NCI-H2227 (cell line): Measurements from ENCODE around the gene PRSS3.
"Not testable (repeated sequence)": the region's sequence is repeated elsewhere in the genome, so short reads cannot be mapped to it uniquely, and the experiment has no call there.

ENCODE experiments used
- DNase-seq: peaks from one replicate; lab custom pipeline; 2025; ENCODE audit not compliant: unreplicated experiment; lab: John Stamatoyannopoulos, UW

The PRSS3 gene

DNA sequence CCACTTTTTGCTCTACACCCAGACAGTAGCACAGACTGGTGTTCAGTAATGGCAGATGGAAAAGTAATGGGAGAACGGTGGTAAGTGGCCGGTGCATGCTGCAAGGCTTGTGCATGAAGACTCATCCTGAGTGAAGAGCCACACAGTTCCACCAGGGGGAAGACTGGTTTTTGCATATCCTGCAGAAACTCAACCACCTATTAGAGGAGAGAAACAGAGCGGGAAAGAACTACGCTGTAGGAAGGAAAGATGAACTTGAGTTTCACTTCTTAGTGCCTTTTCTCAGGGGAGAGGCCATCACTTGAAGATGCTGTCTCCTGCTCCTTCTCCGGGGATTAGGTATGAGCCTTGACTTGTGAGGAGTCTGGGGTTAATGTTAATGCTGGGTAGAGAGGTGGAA, 9.4 kb upstream of the PRSS3 start:
- no peak for DNase-seq

DNA sequence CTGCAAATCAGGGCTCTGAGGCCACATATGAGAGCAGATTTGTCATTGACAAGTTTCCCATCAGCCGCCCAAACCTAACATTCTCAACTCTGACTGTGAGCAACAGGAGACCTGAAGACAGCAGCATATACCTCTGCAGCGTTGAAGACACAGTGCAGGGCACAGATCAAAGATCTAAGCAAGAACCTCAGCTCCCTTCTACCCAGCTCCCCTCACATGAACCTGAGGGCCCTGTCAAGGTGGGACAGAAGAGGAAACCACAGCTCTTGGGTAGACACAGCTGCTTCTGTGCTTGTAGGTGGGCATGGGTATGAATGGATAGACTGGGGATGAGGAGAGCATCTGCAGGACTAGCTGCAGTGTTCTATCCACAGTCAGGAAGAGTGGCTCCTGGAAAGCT, 8.7 kb upstream of the PRSS3 start:
- DNase-seq: no peak

DNA sequence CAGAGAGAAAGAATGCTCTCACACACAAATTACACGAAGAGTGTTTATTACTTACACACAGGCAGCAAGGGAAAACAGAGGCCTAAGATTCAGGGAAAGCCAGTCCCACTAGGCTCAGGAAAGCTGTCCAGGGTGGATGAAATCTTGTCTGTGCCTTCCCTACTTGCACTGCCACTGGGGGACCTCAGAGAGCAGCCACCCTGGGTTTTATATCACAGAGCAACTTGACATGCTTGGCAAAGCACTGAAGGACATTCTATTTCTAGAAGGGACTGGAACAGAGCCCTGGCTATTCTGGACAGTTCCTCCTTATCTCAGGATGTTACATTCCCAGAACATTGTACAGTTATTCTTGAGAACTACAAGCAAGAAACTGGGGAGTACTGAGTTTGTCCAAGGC, 7.5 kb upstream of the PRSS3 start:
- DNase-seq: no peak

DNA sequence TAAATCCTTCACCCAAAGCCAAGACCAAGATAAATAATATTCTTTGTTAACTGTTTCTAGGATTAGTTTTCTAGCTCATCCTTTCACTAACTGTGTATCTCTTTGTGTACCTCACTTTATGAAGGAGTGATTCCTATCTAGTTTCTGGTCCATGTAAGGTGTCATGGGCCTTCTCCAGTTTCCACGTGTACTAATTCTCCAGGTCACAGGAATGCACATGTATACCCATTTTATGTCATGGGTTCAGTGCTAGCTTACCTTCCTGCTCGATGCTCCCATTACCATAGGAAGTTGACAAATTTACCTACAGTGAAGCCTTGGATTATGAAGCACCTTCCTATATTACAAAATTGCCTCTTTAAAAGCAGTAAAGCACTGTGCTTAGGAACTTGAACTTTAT, 5.9 kb upstream of the PRSS3 start:
- DNase-seq: not testable (repeated sequence)

DNA sequence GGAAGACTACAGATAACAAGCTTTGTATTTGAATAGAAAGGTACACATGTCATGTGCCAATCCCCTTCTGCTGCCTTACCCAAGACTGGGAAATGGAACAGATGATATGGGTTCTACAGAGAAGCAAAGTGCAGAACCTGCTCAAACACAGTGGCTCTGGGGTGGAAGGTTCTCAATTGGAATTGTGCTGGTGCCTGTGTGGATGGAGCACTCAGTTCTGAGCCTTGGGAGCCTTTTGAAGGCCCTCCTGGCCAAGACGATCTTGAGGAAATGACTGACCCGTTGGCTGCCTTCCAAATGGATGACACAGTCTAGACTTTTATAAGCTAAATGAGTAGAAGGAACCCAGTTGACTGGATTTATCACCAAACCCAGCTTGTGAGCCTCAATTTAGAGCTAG, 4.2 kb upstream of the PRSS3 start:
- no peak for DNase-seq

DNA sequence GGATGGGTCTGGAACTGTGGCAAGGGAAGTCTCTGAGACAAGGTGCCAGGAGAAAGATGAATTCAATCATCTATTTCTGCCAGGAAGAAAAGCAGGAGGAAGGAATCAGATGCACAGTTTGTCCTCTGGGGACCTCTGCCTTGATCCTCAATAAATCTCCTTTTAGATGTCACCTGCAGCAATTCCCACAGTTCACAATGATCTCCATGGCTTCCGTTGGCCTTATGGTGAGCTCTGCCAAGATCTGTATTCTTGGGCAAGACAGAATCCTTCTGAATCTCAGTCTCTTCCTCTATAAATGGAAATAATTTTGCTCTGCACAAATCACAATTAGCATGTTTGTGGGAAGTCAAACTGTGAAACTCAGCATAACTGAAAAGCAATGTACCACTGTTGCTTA, 1.9 kb upstream of the PRSS3 start:
- not testable (repeated sequence) for DNase-seq

DNA sequence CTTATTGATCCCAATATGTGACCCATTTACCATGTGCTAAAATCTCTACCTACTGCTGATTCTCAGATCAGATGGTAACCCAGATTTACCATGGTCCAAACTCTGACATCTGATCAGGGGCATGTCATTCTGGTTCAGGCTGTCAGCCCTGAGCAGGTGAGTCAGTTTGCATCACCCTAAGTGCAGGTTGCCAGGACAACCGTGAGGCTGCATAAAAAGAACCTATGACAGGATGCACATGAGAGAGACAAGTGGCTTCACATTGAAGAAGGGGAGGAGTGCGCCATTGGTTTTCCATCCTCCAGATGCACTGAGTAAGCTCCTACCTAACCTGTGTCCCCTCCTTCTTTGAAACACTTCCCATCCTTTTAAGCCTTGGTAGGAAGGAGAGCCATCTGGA, 801 bp upstream of the PRSS3 start:
- no peak for DNase-seq

DNA sequence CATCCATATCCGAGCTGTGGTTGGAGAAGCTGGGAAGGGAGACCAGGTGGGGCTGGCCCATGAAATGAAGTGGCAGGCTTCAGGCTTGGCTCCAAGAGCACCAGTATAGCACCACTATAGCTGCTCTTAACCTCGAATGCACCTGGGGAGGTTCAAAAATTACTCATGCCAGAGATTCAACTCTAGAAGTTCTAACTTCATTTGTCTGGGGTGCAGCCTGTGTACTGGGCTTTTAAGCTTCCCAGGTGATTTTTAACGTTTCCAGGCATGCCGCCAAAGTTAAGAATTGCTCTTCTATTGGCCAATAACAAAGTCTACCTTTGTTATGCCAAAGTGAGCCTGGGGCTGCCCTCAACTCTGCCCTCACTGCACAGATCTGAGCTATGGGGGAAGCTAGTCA, 458 bp downstream of the PRSS3 start:
- no peak for DNase-seq

DNA sequence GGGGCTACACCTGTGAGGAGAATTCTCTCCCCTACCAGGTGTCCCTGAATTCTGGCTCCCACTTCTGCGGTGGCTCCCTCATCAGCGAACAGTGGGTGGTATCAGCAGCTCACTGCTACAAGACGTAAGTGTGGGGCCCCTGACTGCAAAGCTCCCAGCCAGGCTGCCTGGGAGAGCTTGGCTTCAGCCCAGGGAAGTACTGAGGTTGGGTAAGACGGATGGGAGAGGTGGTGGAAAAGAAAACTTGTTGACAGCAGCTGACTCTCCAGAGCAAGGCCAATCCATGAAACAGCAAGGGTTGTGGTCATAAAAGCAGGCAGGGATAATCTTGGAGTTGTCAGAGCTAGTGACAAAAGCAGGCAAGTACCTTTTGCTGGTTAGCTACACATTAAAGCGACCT, 1.3 kb downstream of the PRSS3 start:
- DNase-seq: not testable (repeated sequence)

DNA sequence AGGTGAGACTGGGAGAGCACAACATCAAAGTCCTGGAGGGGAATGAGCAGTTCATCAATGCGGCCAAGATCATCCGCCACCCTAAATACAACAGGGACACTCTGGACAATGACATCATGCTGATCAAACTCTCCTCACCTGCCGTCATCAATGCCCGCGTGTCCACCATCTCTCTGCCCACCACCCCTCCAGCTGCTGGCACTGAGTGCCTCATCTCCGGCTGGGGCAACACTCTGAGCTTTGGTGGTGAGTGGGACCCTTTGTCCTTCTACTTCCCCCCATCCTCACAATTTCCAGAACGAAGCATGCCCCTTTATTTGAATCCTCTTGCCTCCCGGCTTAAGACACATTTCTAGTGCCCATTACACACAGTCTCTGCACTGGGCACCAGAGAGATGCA, 2.5 kb downstream of the PRSS3 start:
- no peak for DNase-seq

DNA sequence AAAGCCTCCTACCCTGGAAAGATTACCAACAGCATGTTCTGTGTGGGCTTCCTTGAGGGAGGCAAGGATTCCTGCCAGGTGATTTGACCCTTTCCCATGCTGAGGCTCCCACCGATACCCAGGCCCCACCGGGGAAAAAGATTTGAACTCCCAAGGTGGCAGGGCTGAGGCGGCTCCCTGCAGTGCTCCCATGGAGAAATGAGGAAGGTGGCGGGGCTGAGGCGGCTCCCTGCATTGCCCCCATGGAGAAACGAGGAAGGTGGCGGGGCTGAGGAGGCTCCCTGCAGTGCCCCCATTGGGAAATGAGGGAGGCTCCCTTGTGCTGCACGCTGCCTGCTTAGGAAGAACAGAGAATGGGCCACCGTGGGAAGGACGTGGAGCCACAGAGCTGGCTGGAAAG, 3.2 kb downstream of the PRSS3 start:
- DNase-seq: no peak

DNA sequence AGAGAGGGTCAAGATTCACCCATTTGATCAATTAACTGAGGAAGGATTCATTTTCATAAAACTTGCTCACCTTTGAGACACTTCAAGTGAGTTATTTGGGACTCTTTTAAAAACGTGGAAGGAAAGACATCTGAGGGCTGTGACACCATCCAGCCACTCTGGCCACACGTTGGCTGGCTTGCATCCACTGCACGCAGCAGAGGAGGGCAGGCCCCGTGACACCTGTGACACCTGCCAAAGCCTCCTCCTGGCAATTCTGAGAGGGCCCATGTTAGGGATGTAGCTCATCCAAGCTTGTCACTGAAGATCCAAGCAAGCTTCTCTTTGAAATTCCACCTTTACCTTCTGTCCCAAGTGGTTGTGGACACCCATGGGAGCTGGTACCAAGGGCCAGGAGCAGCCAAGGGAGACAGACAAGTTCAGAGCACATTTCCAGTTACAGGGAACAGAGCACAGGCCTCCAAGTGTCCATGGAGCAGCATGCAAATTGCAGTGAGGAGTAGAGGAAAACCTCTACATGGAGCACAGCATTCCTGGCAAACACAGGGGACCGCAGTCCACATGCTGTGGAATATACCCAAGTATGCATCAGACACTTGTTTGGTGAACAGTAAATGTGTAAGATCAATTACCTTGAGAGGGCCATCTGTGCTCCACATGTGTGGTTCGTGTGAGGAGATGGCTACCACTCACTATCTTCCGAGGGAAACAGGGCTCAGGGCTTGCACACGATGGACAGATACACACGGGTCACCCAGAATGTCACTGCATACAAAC, 4.8 kb downstream of the PRSS3 start:
- no peak for DNase-seq

DNA sequence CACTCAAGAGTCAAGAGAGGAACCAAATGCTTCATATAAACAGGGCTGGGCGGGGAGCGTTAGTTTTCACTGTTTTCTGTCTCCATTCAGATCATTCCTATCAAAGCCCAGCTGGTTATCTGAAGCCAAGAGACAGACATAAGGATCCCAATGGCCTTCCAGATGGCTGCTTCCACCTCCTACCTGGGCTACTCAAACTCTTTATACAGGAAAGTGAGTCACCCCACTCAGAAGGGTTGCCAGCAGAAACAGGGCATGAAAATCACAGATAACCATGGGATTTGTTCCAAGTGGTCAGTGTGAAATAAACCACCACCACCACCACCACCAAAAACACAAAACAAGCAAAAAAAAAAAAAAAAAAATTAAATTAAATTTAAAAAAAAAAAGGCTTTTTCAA, 5.5 kb downstream of the PRSS3 start:
- DNase-seq: no peak

DNA sequence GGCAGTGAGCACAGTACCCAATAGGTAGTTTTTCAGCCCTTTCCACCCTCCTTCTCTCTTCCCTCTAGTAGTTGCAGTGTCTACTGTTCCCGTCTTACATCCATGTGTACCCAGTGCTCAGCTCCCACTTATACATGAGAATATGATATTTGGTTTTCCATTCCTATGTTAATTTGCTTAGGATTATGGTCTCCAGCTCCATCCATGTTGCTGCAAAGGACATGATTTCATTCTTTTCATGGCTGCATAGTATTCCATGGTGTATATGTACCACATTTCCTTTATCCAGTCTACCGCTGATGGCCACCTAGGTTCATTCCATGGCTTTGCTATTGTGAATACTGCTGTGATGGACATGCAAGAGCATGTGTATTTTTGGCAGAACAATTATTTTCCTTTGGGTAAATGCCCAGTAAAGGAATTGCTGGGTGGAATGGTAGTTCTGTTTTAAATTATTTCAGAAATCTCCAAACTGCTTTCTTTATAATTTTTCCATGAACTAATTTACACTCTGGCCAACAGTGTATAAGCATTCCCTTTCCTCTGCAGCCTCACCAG, 6.7 kb downstream of the PRSS3 start:
- DNase-seq: not testable (repeated sequence)

DNA sequence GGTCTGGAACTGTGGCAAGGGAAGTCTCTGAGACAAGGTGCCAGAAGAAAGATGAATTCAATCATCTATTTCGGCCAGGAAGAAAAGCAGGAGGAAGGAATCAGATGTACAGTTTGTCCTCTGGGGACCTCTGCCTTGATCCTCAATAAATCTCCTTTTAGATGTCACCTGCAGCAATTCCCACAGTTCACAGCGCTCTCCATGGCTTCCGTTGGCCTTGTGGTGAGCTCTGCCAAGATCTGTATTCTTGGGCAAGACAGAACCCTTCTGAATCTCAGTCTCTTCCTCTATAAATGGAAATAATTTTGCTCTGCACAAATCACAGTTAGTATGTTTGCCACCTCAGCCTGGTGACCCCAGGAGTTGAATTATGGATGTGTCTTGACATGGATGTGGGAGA, 8.8 kb downstream of the PRSS3 start:
- DNase-seq: not testable (repeated sequence)

DNA sequence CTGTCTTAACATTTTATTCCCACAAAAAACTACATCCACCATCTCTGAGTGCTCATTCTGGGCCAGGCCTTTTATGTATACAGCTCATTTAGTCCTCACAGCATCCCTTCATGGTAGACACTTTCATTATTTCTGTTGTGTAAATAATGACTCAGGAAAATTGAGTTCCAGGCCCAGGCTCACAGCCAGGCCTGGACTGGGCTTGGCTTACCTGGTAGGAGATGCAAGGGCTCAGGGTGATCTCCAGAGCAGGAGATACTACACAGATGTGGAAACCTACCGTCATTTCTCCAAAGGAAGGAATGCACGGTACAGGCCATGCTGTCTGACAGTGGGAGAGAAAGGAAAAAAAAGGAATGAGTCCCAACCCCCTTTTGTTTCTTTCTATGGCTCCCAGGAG, 11.8 kb downstream of the PRSS3 start:
- DNase-seq: not testable (repeated sequence)

DNA sequence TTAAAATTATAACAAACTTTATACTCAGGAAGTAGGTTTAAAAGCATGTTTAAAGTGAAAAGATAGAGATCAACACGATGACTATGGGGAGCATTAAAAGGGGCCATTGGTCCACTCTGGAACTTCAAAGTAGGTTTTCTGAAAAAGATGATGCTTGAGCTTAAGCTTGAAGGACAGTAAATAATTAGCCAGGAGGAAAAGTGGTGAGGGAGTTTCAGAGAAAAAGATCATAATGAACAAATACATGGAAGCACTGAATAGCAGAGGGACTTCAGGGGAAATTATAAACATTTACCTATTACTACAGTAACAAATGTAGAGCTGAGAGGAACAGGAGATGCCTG, 13.6 kb downstream of the PRSS3 start:
- not testable (repeated sequence) for DNase-seq

DNA sequence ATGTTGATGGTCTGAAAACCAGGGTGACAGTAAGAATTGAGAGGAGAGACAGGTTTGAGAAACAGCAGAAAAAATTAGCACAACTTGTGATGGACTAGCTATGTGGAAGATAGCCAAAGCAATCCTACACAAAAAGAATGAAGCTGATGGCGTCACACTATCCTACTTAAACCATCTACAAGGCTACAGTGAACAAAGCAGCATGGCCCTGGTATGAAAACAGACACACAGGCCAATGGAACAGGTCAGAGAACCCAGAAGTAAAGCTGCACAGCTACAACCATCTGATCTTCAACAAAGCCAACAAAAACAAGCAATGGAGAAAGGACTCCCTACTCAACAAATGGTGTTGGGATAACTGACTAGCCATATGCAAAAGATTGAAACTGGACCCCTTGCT, 14.1 kb downstream of the PRSS3 start:
- DNase-seq: no peak

DNA sequence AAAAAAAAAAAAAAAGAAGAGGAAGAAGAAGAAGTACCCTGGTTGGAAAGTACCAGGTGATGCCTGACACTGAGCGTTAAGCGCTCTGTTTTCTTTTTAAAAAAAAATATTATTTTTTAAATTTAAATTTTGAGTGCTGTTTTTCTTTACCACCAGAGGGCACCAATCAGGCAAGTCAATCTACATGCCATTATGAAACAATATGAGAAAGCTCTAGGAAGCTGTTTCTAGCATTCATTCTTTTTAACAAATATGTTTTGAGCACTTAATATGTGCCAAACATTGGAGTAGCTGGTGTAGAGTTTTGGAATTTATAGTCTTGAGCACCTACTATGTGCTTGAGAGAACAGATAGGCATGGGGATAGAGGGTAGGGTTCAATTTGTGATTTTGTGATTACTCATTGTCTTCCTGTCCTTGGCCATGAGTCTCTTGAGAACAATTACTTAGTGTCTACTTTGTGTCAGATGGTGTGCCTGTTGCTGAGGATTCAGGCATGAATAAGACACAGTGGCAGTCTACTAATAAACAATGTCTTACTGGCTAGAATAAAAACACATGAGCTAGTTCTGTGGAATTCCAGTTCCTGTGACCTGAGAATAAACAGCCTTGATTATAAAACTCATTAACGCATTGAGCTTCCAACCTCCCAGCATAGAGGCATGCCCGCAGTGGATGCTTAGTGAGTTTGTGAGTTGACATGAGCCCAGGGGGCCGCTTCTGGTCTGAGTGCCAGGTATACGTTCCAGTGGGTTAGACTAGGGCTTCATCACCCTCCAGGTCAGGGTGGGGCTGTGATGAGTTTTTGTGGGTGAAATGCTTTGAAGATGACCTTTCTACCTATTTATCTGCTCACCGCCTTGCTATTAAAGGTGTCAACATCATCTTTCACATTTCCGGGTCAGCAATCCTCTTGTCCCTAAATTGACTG, 18.6 kb downstream of the PRSS3 start:
- peak; percentile 37 for DNase-seq

DNA sequence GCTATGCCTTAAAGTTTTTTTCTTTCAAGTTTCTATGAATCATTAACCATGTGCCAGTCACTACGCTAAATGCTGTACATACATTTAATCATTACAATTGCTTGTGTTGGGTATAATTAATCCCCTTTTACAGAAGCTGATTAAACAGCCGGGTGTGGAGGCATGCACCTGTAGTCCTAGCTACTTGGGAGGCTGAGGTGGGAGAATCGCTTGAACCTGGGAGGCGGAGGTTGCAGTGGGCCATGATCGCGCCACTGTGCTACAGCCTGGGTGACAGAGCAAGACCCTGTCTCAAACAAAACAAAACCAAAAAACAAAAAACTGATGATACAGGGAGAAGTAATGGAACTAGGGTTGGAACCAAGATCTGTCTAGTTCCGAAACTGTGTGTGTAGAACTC, 20.4 kb downstream of the PRSS3 start:
- DNase-seq: no peak

DNA sequence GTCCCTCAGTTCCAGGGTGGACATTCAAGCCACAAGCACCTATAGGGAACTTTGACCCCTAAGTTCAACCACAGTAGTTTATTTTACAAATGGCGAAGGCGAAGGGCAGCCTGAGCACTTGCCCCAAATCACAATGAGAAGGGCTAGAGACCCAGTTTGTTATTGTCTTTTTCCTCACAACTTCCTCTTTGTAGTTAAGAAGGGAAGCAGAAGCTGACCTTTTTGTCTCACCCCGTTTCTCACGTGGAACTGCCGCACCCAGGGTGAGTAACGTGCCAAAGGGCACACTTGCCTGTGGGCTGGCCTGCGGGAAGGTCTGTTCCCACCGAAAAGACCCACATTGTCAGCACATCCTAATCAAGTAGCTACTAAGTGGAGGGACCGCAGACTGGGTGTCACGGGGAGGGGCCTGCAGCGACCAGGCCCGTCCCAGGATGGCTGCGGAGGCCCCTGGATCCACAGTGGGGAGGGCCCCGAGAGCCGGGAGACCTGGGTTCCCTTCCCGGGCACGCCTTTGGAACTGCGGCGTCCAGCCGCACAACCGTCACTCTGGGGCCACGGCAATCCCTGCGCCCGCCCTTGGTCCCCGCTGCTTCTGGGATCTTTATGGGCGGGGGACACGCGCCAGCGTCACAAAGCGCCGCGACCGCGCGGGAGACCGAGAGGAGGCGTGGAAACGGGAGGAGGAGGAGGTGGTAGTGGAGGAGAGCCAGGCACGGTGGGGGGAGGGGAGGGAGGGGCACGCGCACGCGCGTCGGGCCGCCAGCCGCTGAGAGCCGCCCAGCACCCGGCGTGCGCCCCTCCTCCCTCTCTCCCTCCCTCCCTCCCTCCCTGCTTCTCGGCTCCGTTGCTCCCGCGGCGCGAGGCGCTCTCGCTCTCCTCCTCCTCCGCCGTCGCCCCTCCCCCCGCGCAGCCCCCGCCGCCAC, 21.2 kb downstream of the PRSS3 start, which contains the start of gene UBE2R2:
UBE2R2 (plus strand) TSS at position 834 of the 926 bp plus-strand sequence. CDS start 598 bp downstream, outside the sequence.
- peak; percentile 92 for DNase-seq
